HepG2 (cell line): ENCODE data around the gene MYADML2. TPM values are rescaled to one million over a fixed set of nuclear protein-coding genes. Genes with fewer than 3 reads are reported as not detected.

Source experiments
- CCDC6 ChIP-seq: sonication (generic); formaldehyde crosslinking; IDR thresholded peaks from 2 replicates; pipeline ENCODE4 v1.8.1; 2022; ENCODE audit warnings: mild to moderate bottlenecking, missing genetic modification reagents, moderate library complexity
- EED ChIP-seq: sonication (generic); formaldehyde crosslinking; IDR thresholded peaks from 2 replicates; pipeline ENCODE4 v1.5.0; 2020; ENCODE audit warnings: mild to moderate bottlenecking, missing genetic modification reagents
- JDP2 ChIP-seq: sonication (generic); formaldehyde crosslinking; IDR thresholded peaks from 2 replicates; pipeline ENCODE4 v1.8.1; 2022; ENCODE audit warnings: missing genetic modification reagents, borderline replicate concordance
- NAIF1 ChIP-seq: sonication (generic); formaldehyde crosslinking; IDR thresholded peaks from 2 replicates; pipeline ENCODE4 v1.5.0; 2020; ENCODE audit warnings: mild to moderate bottlenecking, missing genetic modification reagents, borderline replicate concordance
- POLR2A ChIP-seq, 2 experiments: IDR thresholded peaks; 2 replicates each; pipeline ENCODE4 v1.6.1; 2011; ENCODE audit warnings: low read depth in 2 of 2, low read length in 2 of 2, mild to moderate bottlenecking in 1 of 2, moderate library complexity in 1 of 2; ENCODE audit not compliant: insufficient read depth in 1 of 2
- SP5 ChIP-seq: IDR thresholded peaks from 2 replicates; pipeline ENCODE4 v1.6.1; 2016; ENCODE audit warnings: low read depth, borderline replicate concordance
- TOE1 ChIP-seq: sonication (generic); formaldehyde crosslinking; IDR thresholded peaks from 2 replicates; pipeline ENCODE4 v1.4.0; 2020; ENCODE audit warnings: mild to moderate bottlenecking, missing genetic modification reagents
- ZMYM2 ChIP-seq: sonication (generic); formaldehyde crosslinking; IDR thresholded peaks from 2 replicates; pipeline ENCODE4 v1.8.0; 2022; ENCODE audit warnings: mild to moderate bottlenecking, missing genetic modification reagents
- ZMYM3 ChIP-seq: sonication (generic); formaldehyde crosslinking; IDR thresholded peaks from 2 replicates; pipeline ENCODE4 v1.5.1; 2020; ENCODE audit warnings: mild to moderate bottlenecking, missing genetic modification reagents
- ZNF446 ChIP-seq: sonication (generic); formaldehyde crosslinking; IDR thresholded peaks from 2 replicates; pipeline ENCODE4 v1.5.0; 2020; ENCODE audit warnings: mild to moderate bottlenecking, missing genetic modification reagents
- ZNF547 ChIP-seq: sonication (generic); formaldehyde crosslinking; IDR thresholded peaks from 2 replicates; pipeline ENCODE4 v1.5.1; 2020; ENCODE audit warnings: mild to moderate bottlenecking, missing genetic modification reagents
- ZNF550 ChIP-seq: sonication (generic); formaldehyde crosslinking; IDR thresholded peaks from 2 replicates; pipeline ENCODE4 v1.4.0; 2020; ENCODE audit warnings: mild to moderate bottlenecking, missing genetic modification reagents, borderline replicate concordance
- ZNF781 ChIP-seq: sonication (generic); formaldehyde crosslinking; IDR thresholded peaks from 2 replicates; pipeline ENCODE4 v1.5.1; 2020; ENCODE audit warnings: borderline replicate concordance, mild to moderate bottlenecking, missing genetic modification reagents; ENCODE audit errors: not compliant biosample characterization
- polyA plus RNA-seq, 8 experiments: library from polyadenylated mRNA; depleted of rRNA in 3 of 8; stranded (reverse) in 7 of 8; unstranded in 1 of 8; fragments of >200 nt; fragmentation: Illumina TruSeq in 4 of 8; extraction: Trizol in 4 of 8; gene quantifications; 2 replicates each; pipeline versions ENCODE4 v1.2.1 to v1.2.3, GENCODE V29; 2011 to 2016; ENCODE audit warnings: low read depth in 4 of 8, missing spikeins in 1 of 8, mixed read lengths in 1 of 8; ENCODE audit not compliant: insufficient read depth in 1 of 8
- total RNA-seq, 5 experiments: library from RNA; depleted of rRNA; stranded (reverse); fragments of >200 nt; fragmentation: Illumina TruSeq; extraction: Trizol; gene quantifications; 2 replicates each; pipeline ENCODE4 v1.2.3, GENCODE V29; 2016; ENCODE audit warnings: low read depth in 1 of 5
- TF ChIP-seq, protein P1 (sequence below): sonication (generic); formaldehyde crosslinking; IDR thresholded peaks from 2 replicates; pipeline ENCODE4 v1.4.0; 2020; ENCODE audit warnings: missing genetic modification reagents, borderline replicate concordance
- TF ChIP-seq, protein P2 (sequence below): IDR thresholded peaks from 2 replicates; pipeline ENCODE4 v1.6.1; 2018; ENCODE audit warnings: missing genetic modification reagents, mild to moderate bottlenecking, missing compliant biosample characterization
- TF ChIP-seq, protein P3 (sequence below): IDR thresholded peaks from 2 replicates; pipeline ENCODE4 v1.6.1; 2016
- TF ChIP-seq, protein P4 (sequence below): sonication (generic); formaldehyde crosslinking; IDR thresholded peaks from 2 replicates; pipeline ENCODE4 v1.5.0; 2020; ENCODE audit warnings: mild to moderate bottlenecking, missing genetic modification reagents
- TF ChIP-seq, protein P5 (sequence below): sonication (generic); formaldehyde crosslinking; IDR thresholded peaks from 2 replicates; pipeline ENCODE4 v1.5.1; 2020; ENCODE audit warnings: missing genetic modification reagents, mild to moderate bottlenecking, borderline replicate concordance
- TF ChIP-seq, protein P6 (sequence below): IDR thresholded peaks from 2 replicates; pipeline ENCODE4 v1.6.1; 2016; ENCODE audit warnings: control low read depth

The MYADML2 gene
- total and polyA plus RNA-seq, 2 of the 13 experiments (the other 11 are each of a cell fraction or from before 2014, with no cell fraction given), result not detected

DNA sequence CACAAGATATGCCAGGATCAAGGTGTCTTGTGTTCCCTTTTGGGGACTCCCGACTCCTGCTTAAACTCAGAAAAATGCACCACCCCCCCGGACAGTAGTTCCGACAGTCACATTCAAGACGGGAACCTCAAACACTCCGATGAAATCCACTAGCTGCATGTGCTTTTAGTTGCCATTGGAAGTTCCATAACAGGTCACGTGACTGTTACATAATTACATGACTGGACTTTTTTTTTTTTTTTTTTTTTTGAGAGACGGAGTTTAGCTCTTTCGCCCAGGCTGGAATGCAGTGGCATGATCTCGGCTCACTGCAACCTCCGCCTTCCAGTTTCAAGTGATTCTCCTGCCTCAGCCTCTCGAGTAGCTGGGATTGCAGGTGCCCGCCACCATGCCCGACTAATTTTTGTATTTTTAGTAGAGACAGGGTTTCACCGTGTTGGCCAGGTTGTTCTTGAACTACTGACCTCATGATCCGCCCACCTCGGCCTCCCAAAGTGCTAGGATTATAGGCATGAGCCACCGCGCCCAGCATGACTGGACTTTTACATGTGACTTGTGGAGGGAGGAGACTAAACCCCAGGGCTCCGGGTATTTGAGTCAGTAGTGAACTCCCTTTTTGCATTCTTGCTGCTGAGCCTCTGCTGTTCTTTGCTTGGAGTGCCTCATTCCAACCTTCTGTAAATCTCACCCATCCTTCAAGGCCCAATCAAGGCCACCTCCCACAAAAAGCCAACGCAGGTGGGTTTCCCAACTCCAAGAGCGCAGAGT is 30.6 kb downstream of the MYADML2 start (continued):
- TF ChIP-seq, protein P1, sequence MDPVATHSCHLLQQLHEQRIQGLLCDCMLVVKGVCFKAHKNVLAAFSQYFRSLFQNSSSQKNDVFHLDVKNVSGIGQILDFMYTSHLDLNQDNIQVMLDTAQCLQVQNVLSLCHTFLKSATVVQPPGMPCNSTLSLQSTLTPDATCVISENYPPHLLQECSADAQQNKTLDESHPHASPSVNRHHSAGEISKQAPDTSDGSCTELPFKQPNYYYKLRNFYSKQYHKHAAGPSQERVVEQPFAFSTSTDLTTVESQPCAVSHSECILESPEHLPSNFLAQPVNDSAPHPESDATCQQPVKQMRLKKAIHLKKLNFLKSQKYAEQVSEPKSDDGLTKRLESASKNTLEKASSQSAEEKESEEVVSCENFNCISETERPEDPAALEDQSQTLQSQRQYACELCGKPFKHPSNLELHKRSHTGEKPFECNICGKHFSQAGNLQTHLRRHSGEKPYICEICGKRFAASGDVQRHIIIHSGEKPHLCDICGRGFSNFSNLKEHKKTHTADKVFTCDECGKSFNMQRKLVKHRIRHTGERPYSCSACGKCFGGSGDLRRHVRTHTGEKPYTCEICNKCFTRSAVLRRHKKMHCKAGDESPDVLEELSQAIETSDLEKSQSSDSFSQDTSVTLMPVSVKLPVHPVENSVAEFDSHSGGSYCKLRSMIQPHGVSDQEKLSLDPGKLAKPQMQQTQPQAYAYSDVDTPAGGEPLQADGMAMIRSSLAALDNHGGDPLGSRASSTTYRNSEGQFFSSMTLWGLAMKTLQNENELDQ (CRISPR knock-in tag), result no peak
- TF ChIP-seq, protein P2, sequence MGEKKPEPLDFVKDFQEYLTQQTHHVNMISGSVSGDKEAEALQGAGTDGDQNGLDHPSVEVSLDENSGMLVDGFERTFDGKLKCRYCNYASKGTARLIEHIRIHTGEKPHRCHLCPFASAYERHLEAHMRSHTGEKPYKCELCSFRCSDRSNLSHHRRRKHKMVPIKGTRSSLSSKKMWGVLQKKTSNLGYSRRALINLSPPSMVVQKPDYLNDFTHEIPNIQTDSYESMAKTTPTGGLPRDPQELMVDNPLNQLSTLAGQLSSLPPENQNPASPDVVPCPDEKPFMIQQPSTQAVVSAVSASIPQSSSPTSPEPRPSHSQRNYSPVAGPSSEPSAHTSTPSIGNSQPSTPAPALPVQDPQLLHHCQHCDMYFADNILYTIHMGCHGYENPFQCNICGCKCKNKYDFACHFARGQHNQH (CRISPR knock-in tag), result peak; percentile 29; the same call in 1 of the 2 replicates
- TF ChIP-seq ZNF446 (CRISPR knock-in tag), result no peak
- no peak for TF ChIP-seq EED (CRISPR knock-in tag)
- no peak for TF ChIP-seq ZNF547 (CRISPR knock-in tag)
- TF ChIP-seq, protein P3, sequence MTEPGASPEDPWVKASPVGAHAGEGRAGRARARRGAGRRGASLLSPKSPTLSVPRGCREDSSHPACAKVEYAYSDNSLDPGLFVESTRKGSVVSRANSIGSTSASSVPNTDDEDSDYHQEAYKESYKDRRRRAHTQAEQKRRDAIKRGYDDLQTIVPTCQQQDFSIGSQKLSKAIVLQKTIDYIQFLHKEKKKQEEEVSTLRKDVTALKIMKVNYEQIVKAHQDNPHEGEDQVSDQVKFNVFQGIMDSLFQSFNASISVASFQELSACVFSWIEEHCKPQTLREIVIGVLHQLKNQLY (CRISPR knock-in tag), result no peak
- TF ChIP-seq, protein P4, sequence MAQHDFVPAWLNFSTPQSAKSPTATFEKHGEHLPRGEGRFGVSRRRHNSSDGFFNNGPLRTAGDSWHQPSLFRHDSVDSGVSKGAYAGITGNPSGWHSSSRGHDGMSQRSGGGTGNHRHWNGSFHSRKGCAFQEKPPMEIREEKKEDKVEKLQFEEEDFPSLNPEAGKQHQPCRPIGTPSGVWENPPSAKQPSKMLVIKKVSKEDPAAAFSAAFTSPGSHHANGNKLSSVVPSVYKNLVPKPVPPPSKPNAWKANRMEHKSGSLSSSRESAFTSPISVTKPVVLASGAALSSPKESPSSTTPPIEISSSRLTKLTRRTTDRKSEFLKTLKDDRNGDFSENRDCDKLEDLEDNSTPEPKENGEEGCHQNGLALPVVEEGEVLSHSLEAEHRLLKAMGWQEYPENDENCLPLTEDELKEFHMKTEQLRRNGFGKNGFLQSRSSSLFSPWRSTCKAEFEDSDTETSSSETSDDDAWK (CRISPR knock-in tag), result no peak
- no peak for TF ChIP-seq ZNF550
- no peak for TF ChIP-seq TOE1 (CRISPR knock-in tag)
- TF ChIP-seq JDP2, result no peak
- no peak for TF ChIP-seq ZMYM2 (CRISPR knock-in tag)
- peak; percentile 29; the same call in 1 of the 2 replicates for TF ChIP-seq CCDC6 (CRISPR knock-in tag)
- TF ChIP-seq, protein P5, sequence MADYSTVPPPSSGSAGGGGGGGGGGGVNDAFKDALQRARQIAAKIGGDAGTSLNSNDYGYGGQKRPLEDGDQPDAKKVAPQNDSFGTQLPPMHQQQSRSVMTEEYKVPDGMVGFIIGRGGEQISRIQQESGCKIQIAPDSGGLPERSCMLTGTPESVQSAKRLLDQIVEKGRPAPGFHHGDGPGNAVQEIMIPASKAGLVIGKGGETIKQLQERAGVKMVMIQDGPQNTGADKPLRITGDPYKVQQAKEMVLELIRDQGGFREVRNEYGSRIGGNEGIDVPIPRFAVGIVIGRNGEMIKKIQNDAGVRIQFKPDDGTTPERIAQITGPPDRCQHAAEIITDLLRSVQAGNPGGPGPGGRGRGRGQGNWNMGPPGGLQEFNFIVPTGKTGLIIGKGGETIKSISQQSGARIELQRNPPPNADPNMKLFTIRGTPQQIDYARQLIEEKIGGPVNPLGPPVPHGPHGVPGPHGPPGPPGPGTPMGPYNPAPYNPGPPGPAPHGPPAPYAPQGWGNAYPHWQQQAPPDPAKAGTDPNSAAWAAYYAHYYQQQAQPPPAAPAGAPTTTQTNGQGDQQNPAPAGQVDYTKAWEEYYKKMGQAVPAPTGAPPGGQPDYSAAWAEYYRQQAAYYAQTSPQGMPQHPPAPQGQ (CRISPR knock-in tag), result no peak
- peak; percentile 39 to 67; a peak in 2 of 4 replicates for TF ChIP-seq POLR2A (IDR thresholded peaks at IDR 0.05; ENCODE audit: insufficient read depth in 1 of 2, low read depth in 2 of 2, low read length in 2 of 2)
- TF ChIP-seq ZMYM3 (CRISPR knock-in tag), result no peak
- TF ChIP-seq SP5 (CRISPR knock-in tag), result 0 out of 2 replicates have a peak, but pooled peaks have one; percentile 21
- no peak for TF ChIP-seq NAIF1 (CRISPR knock-in tag)
- TF ChIP-seq, protein P6, sequence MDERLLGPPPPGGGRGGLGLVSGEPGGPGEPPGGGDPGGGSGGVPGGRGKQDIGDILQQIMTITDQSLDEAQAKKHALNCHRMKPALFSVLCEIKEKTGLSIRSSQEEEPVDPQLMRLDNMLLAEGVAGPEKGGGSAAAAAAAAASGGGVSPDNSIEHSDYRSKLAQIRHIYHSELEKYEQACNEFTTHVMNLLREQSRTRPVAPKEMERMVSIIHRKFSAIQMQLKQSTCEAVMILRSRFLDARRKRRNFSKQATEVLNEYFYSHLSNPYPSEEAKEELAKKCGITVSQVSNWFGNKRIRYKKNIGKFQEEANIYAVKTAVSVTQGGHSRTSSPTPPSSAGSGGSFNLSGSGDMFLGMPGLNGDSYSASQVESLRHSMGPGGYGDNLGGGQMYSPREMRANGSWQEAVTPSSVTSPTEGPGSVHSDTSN (CRISPR knock-in tag), result no peak
- no peak for TF ChIP-seq ZNF781 (CRISPR knock-in tag)
